ENCODE measurements around the gene KDM4B. TPM values are rescaled to one million over a fixed set of nuclear protein-coding genes. Genes with fewer than 3 reads are reported as not detected.
"Not testable (repeated sequence)": the region's sequence is repeated elsewhere in the genome, so short reads cannot be mapped to it uniquely, and the experiment has no call there.

KDM4B gene
- total and polyA plus RNA-seq, 4 donors: 17.1 to 49.5 (median 24.7) TPM

DNA sequence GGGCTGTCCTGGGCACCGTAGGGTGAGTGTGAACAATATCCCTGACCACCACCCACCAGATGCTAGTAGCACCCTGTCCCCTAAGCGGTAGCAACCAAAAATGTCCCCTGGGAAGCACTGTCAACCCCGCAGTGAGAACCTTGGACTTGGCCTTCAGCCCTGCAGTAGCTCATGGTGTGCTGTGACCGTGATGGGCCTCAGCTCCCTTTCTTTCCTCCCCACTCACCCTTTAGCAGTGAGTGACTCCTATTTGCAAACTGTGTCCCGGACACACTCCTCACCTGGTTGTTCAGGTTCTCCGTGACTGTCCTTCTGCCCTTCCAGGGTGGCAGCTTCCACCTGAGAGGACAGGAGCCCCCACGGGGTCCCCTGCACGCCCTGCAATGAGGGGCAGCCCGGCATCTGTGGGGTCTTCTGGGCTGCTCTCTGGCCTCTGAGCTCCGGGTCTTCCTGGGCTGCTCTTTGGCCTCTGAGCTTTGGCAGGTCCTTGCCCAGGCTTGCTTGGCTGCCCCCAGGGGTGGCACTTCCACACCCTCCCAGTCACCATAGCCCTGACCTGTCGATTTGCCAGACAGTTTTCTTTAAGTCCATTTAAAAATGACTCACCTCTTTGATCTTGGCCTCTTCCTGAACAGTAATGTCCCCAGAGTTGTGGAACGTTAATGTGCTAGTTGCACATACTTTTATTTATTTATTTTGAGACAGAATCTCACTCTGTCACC is 3.8 kb downstream of the KDM4B start:
- H3K9me3 ChIP-seq (ENCODE audit: control insufficient read depth in 4 of 4, insufficient read depth in 3 of 4, low read length in 3 of 4): no peaks in the 10 kb centered on the region
- H3K4me1 ChIP-seq (ENCODE audit: control insufficient read depth in 5 of 5, insufficient read depth in 5 of 5, low read length in 5 of 5): peaks cover 11 to 38% (median 19%) of the 10 kb centered on the region in 5 donors
- no peak overlapping the region for H3K4me3 ChIP-seq
- H3K9ac ChIP-seq (ENCODE audit: insufficient read depth in 1 of 2, low read length in 2 of 2): no peak overlapping the region
- TF ChIP-seq, protein P1, sequence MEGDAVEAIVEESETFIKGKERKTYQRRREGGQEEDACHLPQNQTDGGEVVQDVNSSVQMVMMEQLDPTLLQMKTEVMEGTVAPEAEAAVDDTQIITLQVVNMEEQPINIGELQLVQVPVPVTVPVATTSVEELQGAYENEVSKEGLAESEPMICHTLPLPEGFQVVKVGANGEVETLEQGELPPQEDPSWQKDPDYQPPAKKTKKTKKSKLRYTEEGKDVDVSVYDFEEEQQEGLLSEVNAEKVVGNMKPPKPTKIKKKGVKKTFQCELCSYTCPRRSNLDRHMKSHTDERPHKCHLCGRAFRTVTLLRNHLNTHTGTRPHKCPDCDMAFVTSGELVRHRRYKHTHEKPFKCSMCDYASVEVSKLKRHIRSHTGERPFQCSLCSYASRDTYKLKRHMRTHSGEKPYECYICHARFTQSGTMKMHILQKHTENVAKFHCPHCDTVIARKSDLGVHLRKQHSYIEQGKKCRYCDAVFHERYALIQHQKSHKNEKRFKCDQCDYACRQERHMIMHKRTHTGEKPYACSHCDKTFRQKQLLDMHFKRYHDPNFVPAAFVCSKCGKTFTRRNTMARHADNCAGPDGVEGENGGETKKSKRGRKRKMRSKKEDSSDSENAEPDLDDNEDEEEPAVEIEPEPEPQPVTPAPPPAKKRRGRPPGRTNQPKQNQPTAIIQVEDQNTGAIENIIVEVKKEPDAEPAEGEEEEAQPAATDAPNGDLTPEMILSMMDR (IDR thresholded peaks at IDR 0.05; ENCODE audit: control extremely low read depth, extremely low read depth): no peak
- H3K27me3 ChIP-seq (ENCODE audit: control insufficient read depth in 3 of 3, insufficient read depth in 3 of 3, low read length in 2 of 3): no peaks in the 10 kb centered on the region
- no peaks in the 10 kb centered on the region for H3K36me3 ChIP-seq (ENCODE audit: control insufficient read depth in 4 of 4, insufficient read depth in 4 of 4, low read length in 4 of 4)
- no peak overlapping the region for H3K27ac ChIP-seq (ENCODE audit: low read depth in 1 of 2, low read length in 1 of 2)
- ATAC-seq (ENCODE audit: insufficient read depth, low FRiP score) (no peak), DNase-seq (no peak)
- 80 to 87% methylated on average over 12 of the region's 12 CpGs for WGBS, 2 donors

DNA sequence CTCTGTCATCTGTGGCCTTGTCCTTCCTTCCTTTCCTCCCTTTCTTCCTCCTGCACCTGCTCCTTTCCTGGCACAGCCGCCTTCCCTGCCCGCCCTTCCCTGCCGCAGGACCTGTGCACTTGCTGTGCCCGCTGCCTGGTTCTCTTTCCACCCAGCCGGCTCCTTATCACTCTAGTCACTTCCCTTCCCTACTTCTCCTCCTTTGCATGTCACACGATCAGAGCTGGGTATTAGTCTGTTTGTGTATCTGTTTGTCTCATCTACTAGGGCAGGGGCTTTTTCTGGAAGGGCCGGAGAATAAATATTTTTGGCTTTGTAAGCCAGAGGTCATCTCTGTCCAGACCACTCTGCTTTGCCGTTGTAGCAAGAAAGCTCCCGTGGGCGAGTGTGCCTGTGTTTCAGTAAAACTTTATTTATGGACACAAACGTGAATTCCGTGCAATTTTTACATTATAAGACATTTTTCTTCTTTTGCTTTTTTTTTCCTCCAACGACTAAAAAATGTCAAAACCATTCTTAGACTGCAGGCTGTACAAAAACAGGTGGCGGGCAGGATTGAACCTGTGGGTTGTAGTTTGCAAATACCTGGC is 6.1 kb downstream of the KDM4B start:
- WGBS, 2 donors: 66 to 70% methylated on average over 14 of the region's 14 CpGs
- TF ChIP-seq, protein P1 (IDR thresholded peaks at IDR 0.05; ENCODE audit: control extremely low read depth, extremely low read depth): no peak
- Histone ChIP-seq H3K9ac (ENCODE audit: insufficient read depth in 1 of 2, low read length in 2 of 2) (no peak overlapping the region), H3K36me3 (ENCODE audit: control insufficient read depth in 4 of 4, insufficient read depth in 4 of 4, low read length in 4 of 4) (no peaks in the 10 kb centered on the region), H3K27me3 (ENCODE audit: control insufficient read depth in 3 of 3, insufficient read depth in 3 of 3, low read length in 2 of 3) (no peaks in the 10 kb centered on the region), H3K4me1 (ENCODE audit: control insufficient read depth in 5 of 5, insufficient read depth in 5 of 5, low read length in 5 of 5) (peaks cover 11 to 44% (median 24%) of the 10 kb centered on the region in 5 donors), H3K4me3 (no peak overlapping the region), H3K9me3 (ENCODE audit: control insufficient read depth in 4 of 4, insufficient read depth in 3 of 4, low read length in 3 of 4) (no peaks in the 10 kb centered on the region), H3K27ac (ENCODE audit: low read depth in 1 of 2, low read length in 1 of 2) (peak overlapping the region in 1 of 2 donors; percentile 91)
- ATAC-seq (ENCODE audit: insufficient read depth, low FRiP score): no peak
- no peak for DNase-seq

DNA sequence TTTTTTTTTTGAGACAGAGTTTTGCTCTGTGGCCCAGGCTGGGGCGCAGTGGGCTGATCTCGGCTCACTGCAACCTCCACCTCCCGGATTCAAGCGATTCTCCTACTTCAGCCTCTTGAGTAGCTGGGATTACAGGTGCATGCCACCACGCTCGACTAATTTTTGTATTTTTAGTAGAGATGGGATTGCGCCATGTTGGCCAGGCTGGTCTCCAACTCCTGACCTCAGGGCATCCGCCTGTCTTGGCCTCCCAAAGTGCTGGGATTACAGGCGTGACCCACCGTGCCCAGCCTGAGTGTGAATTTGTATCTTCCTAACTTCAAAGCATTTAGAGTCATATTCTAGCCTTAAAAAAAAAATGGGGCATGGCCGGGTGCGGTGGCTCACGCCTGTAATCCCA is 6.7 kb downstream of the KDM4B start:
- Histone ChIP-seq H3K27ac (ENCODE audit: low read depth in 1 of 2, low read length in 1 of 2) (peak overlapping the region; percentile 39 to 91), H3K4me1 (ENCODE audit: control insufficient read depth in 5 of 5, insufficient read depth in 5 of 5, low read length in 5 of 5) (peaks cover 11 to 37% (median 19%) of the 10 kb centered on the region in 5 donors)
- 71 to 86% methylated on average over 13 of the region's 13 CpGs for WGBS, 2 donors
- not testable (repeated sequence) for ATAC-seq (ENCODE audit: insufficient read depth, low FRiP score); DNase-seq; H3K9ac ChIP-seq (ENCODE audit: insufficient read depth in 1 of 2, low read length in 2 of 2); H3K36me3 ChIP-seq (ENCODE audit: control insufficient read depth in 4 of 4, insufficient read depth in 4 of 4, low read length in 4 of 4); H3K4me3 ChIP-seq; H3K9me3 ChIP-seq (ENCODE audit: control insufficient read depth in 4 of 4, insufficient read depth in 3 of 4, low read length in 3 of 4); H3K27me3 ChIP-seq (ENCODE audit: control insufficient read depth in 3 of 3, insufficient read depth in 3 of 3, low read length in 2 of 3)
